Gastroesophageal sphincter (tissue), 3 donors: ENCODE results near the gene SHC4.

ENCODE experiments used
- CTCF ChIP-seq, 4 experiments: fragments of 200-600 bp in 2 of 4; fragments of 450-650 bp in 2 of 4; sonication (generic) in 1 of 4; IDR thresholded peaks; one replicate each; pipeline ENCODE4 v1.5.1; 2017 to 2019; ENCODE audit warnings: antibody characterized with exemption in 4 of 4, mild to moderate bottlenecking in 2 of 4, moderate library complexity in 2 of 4
- POLR2A ChIP-seq, 2 donors: fragments of 450-650 bp; IDR thresholded peaks; one replicate each; pipeline ENCODE4 v1.6.1; 2017; ENCODE audit warnings: antibody characterized with exemption in 2 of 2, mild to moderate bottlenecking in 2 of 2, moderate library complexity in 1 of 2

GRCh38 chr15:48845123-48845522 lies 118.6 kb downstream of the SHC4 start:
- TF ChIP-seq CTCF (IDR thresholded peaks at IDR 0.05) = no peak
- no peak for TF ChIP-seq POLR2A (IDR thresholded peaks at IDR 0.05)
